HL-60 (cell line): ENCODE data around the gene AIF1.

Experiments used
- GABPA ChIP-seq: IDR thresholded peaks from 2 replicates; pipeline ENCODE4 v1.6.1; 2012; ENCODE audit warnings: low read depth
- POLR2AphosphoS5 ChIP-seq: IDR thresholded peaks from 2 replicates; pipeline ENCODE4 v1.6.1; 2012; ENCODE audit warnings: low read depth
- TF ChIP-seq, protein P1 (sequence below): IDR thresholded peaks from one replicate; pipeline ENCODE4 v1.5.1; 2011; ENCODE audit warnings: low read length, control low read depth, inconsistent platforms; ENCODE audit not compliant: insufficient read depth

DNA sequence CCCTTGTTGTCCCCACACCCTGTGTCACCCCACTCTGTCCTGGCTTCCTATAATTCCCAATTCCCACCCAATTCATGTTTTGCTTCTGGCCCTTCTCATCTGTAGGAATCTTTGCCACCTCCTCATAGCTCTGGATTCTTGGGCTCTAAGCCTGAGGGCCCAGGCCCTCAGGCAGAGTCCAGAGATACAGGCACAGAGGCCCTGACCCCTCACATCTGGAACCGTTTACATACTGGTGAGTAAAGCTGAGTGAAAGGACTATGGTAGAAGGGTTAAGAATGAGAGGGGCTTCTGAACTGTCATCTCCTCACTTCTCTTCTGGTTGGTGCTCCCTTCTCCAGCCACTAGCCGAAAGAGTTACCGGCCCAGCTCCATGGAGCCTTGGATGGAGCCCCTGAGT lies 19.1 kb downstream of the AIF1 start:
- TF ChIP-seq, protein P1, sequence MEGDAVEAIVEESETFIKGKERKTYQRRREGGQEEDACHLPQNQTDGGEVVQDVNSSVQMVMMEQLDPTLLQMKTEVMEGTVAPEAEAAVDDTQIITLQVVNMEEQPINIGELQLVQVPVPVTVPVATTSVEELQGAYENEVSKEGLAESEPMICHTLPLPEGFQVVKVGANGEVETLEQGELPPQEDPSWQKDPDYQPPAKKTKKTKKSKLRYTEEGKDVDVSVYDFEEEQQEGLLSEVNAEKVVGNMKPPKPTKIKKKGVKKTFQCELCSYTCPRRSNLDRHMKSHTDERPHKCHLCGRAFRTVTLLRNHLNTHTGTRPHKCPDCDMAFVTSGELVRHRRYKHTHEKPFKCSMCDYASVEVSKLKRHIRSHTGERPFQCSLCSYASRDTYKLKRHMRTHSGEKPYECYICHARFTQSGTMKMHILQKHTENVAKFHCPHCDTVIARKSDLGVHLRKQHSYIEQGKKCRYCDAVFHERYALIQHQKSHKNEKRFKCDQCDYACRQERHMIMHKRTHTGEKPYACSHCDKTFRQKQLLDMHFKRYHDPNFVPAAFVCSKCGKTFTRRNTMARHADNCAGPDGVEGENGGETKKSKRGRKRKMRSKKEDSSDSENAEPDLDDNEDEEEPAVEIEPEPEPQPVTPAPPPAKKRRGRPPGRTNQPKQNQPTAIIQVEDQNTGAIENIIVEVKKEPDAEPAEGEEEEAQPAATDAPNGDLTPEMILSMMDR: no peak
- no peak for TF ChIP-seq POLR2AphosphoS5
- TF ChIP-seq GABPA: no peak
